HG03066 (cell line): Measurements from ENCODE around the gene SLC25A43.

Experiments used
- ATAC-seq: cut with Tn5 transposase; IDR thresholded peaks from one replicate; pipeline ENCODE4 v1.9.1; 2021; ENCODE audit warnings: low read depth; ENCODE audit not compliant: unreplicated experiment

The SLC25A43 gene

DNA sequence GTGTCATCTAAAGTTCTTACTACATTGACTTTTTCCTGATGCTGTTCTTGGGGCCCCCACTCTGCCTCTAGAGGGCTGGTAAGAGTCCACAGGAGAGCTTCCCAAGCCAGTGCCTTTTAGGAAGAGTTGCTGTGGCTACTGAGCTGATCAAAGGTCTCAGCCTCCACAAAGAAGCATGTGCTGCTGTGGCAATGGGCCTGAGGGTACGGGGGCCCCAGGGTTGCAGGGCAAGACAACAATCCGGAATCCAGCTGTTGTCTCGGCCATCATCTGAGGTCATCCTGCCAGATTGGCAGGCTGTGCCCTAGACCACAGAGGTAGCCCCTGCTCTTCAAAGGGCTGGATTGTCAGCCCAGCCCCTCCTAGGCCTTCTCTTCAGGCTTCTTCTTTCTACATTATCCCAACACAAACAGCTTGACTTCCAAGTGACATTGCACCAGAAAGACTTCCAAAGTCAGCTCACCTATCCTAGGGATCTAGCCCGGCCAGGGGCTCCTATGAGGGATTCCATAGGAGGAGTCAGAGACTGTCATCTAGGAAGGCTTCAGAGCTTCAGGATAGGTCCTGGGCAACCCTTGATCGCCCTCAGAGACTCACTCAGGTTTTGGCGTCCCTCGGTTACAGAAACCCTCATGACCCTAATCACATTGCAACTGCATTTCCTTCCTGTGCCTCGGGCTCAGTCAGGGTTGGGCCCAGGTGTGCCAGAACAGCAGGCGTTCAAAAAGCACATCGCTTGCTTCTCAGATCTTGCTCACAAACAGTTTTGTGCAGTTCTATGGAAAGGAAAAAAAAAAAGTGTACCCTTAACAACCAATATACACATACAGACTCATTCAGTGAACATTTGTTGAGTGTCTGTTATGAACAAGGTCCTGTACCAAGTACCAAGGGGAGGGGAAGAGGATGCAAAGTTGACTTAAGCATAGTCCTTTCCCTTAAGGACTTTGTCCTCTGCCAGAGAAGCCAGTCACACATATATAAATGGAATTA is 96.9 kb downstream of the SLC25A43 start:
- no peak for ATAC-seq

DNA sequence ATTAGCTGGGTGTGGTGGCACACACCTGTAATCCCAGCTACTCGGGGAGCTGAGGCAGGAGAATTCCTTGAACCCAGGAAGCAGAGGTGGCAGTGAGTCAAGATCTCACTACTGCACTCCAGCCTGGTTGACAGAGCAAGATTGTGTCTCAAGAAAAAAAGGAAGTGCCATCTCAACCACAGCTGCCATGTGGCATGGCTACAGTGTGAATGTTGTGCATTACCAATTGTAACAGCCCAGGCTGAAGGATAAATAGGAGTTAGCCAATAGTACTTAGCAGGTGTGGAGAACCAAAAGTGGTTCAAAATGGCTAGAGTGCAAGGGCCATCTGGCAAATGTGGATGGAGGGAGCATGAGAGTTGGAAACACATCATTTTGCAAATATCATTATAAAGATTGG is 98.0 kb downstream of the SLC25A43 start:
- ATAC-seq = no peak

DNA sequence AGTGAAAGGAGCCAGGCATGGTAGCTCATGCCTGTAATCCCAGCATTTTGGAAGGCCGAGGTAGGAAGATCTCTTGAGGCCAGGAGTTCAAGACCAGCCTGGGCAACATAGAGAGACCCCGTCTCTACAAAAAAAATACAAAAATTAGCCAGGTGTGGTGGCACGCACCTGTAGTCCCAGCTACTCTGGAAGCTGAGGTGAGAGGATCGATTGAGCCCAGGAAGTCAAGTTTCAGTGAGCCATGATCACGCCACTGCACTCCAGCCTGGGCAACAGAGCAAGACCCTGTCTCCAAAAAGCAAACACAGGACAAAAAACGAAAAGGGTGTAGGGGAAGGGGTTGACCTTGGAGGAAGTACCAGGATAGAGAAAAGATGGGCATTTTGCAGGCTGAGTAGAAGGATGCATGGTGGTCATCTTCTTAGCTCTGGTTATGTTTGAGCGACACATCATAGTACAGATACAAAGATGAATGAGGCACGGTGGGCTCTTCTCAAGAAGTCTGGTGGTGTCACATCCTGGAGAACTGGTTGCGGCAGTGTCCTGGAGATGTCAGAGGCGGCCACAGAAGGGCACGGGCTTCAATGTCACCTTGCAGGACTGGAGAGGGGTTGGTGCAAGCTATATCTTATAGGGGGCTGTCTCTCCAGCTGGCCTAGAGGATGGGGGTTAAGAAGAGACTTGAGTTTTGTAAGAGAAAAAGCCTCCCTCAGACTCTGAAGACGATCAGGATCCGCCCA is 101.1 kb downstream of the SLC25A43 start:
- ATAC-seq = no peak

DNA sequence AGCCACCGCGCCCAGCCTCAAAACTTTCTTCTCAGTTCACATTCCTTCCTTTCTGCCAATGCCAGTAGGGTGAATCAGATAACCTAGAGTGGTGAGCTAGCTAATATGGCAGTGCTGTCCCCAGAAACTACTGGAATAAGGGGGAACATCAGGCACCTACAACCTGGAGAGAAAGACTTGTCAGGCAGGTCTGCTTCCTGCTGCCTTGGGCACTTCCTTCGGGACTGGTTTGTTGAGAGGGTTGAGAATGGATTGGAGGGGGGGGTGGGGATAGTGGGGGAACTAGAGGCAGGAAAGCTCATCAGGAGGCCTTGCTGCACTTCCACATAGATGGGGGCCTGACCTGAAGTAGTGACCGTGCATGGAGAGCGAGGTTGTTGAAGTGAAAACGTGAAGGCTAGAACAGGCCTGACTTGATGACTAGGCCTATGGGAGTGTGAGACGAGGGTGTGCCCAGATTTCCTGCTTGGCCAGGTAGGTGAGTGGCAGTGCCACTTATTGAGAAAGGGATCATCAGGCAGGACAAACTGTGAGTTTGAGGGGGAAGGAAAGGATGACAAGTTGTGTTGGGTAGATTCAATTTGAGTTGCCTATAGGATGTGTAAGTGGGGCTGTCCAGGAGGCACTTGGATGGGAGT is 102.5 kb downstream of the SLC25A43 start:
- no peak for ATAC-seq

DNA sequence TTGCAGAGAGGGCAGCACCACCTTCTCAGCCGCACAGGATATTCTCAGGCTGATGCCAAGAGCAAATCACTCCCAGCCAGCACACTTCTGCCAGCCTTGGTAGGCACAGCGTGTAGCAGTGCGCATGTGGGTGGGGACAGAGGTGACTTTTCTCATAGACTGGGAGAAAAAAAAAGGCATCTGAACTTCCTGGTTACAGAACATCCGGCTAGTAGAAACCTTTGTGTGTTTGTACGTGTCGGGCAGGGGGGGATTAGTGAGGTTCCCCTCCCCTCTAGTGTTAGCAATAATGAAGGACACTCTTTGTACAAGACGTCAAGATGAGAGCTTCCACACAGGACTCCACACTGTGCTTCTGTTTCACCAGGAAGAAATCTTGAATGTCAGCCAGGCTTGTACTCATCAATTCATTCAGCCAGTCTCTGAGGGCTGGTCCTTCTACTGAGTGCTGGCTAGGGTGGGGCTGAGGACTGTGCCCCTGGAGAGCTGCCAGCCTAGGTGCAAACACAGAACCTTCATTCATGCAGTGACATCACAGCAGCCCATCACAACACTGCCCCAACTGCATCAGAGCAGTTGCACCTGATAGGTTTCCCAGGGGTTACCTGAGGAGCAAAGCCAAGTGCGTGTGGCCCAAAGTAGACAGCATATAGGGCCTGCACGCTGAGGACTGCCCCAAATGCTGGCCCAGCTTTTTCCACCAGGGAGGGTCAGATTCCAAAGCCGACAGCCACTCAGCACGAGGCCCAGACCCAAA is 103.8 kb downstream of the SLC25A43 start:
- no peak for ATAC-seq

DNA sequence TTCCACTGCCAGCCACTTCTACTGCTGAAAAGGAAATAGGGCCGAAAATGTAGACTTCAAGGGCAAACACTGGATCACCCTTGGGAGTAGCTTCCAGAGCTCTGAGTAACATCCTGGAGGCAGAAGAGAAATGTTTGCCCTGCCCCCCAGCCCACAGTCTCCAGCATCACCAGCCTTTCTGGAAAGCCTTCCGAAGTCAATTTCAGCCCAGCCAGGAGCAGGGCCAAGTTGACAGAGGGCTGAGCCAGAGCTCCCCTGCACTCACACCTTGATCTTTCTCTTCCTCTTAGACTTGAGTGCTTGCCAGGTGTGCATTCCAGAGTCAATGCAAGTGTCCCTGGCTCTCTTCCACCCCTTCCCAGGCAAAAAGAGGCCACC is 104.3 kb downstream of the SLC25A43 start:
- ATAC-seq = no peak
